Thoracic aorta (tissue), 2 donors: ENCODE results near the gene RALGAPA1. TPM values are rescaled to one million over a fixed set of nuclear protein-coding genes. Genes with fewer than 3 reads are reported as not detected.
"Not testable (repeated sequence)": the region's sequence is repeated elsewhere in the genome, so short reads cannot be mapped to it uniquely, and the experiment has no call there.

Experiments
- ATAC-seq: fragments of 150-250 bp; one replicate; pipeline ENCODE4 v1.8.0; 2017; ENCODE audit warnings: low read depth; ENCODE audit not compliant: insufficient number of reproducible peaks, low FRiP score
- DNase-seq: peaks from one replicate; pipeline ENCODE4 v3.0.0-alpha.2; 2020; ENCODE audit warnings: low spot score
- H3K27ac ChIP-seq, 2 donors: fragments of 200-600 bp; sonication (generic); 1 replicate in 1 of 2; 2 replicates in 1 of 2; pipeline ENCODE4 v1.5.1; 2016; ENCODE audit warnings: mild to moderate bottlenecking in 2 of 2, moderate library complexity in 2 of 2
- H3K27me3 ChIP-seq: fragments of 200-600 bp; sonication (generic); replicated peaks from 2 replicates; pipeline ENCODE4 v1.6.0; 2016; ENCODE audit warnings: mild to moderate bottlenecking; ENCODE audit not compliant: insufficient read depth
- H3K36me3 ChIP-seq: fragments of 200-600 bp; sonication (generic); one replicate; pipeline ENCODE4 v1.5.1; 2016
- H3K4me1 ChIP-seq, 2 donors: fragments of 200-600 bp; sonication (generic); 1 replicate in 1 of 2; 2 replicates in 1 of 2; pipeline versions ENCODE4 v1.5.1 to v1.6.0; 2016; ENCODE audit warnings: low read depth in 2 of 2, mild to moderate bottlenecking in 1 of 2; ENCODE audit not compliant: control insufficient read depth in 1 of 2
- H3K4me3 ChIP-seq: fragments of 200-600 bp; sonication (generic); 2 replicates; pipeline ENCODE4 v1.5.1; 2016; ENCODE audit warnings: mild to moderate bottlenecking
- H3K9me3 ChIP-seq: fragments of 200-600 bp; sonication (generic); 2 replicates; pipeline ENCODE4 v1.5.1; 2016
- total RNA-seq, 2 donors: library from RNA; depleted of rRNA; stranded (reverse); fragments of >200 nt; gene quantifications; one replicate each; pipeline versions ENCODE4 v1.1.0 to v1.2.3, GENCODE V29; 2016
- TF ChIP-seq, protein P1 (sequence below): fragments of 200-600 bp; sonication (generic); IDR thresholded peaks from one replicate; pipeline ENCODE4 v1.5.1; 2019; ENCODE audit warnings: antibody characterized with exemption

The RALGAPA1 gene
- total RNA-seq, 2 donors from 2014 or later: 73.2 to 88.0 TPM

DNA sequence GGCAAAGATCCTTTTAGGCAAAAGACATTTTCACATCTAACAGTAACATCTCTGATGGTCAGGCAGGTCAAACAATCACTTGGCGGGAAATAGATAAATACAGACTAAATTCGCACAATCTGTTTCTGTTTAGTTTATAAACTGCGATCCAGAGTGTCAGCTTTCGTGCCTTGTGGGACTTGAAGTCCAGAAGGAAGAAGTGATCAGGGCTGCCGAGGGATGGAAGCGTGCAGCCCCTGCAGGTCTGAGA is 16.8 kb upstream of the RALGAPA1 start:
- Histone ChIP-seq H3K4me3 (peak overlapping the region; percentile 100), H3K36me3 (no peaks in the 10 kb centered on the region), H3K9me3 (no peaks in the 10 kb centered on the region), H3K4me1 (peaks cover 0 to 11% of the 10 kb centered on the region in 2 donors), H3K27me3 (no peaks in the 10 kb centered on the region), H3K27ac (peak overlapping the region; percentile 34 to 100)
- ATAC-seq (no peak), DNase-seq (no peak)
- TF ChIP-seq, protein P1, sequence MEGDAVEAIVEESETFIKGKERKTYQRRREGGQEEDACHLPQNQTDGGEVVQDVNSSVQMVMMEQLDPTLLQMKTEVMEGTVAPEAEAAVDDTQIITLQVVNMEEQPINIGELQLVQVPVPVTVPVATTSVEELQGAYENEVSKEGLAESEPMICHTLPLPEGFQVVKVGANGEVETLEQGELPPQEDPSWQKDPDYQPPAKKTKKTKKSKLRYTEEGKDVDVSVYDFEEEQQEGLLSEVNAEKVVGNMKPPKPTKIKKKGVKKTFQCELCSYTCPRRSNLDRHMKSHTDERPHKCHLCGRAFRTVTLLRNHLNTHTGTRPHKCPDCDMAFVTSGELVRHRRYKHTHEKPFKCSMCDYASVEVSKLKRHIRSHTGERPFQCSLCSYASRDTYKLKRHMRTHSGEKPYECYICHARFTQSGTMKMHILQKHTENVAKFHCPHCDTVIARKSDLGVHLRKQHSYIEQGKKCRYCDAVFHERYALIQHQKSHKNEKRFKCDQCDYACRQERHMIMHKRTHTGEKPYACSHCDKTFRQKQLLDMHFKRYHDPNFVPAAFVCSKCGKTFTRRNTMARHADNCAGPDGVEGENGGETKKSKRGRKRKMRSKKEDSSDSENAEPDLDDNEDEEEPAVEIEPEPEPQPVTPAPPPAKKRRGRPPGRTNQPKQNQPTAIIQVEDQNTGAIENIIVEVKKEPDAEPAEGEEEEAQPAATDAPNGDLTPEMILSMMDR: no peak

DNA sequence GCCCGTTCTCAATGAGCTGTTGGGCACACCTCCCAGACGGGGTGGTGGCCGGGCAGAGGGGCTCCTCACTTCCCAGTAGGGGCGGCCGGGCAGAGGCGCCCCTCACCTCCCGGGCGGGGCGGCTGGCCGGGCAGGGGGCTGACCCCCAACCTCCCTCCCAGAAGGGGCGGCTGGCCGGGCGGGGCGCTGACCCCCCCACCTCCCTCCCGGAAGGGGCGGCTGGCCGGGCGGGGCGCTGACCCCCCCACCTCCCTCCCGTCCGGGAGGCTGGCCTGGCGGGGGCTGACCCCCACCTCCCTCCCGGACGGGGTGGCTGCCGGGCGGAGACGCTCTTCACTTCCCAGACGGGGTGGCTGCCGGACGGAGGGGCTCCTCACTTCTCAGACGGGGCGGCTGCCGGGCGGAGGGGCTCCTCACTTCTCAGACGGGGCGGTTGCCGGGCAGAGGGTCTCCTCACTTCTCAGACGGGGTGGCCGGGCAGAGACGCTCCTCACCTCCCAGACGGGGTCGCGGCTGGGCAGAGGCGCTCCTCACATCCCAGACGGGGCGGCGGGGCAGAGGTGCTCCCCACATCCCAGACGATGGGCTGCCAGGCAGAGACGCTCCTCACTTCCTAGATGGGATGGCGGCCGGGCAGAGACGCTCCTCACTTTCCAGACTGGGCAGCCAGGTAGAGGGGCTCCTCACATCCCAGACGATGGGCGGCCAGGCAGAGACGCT is 15.5 kb upstream of the RALGAPA1 start:
- DNase-seq, H3K9me3 ChIP-seq, H3K27ac ChIP-seq, H3K36me3 ChIP-seq, ATAC-seq, H3K27me3 ChIP-seq: not testable (repeated sequence)
- Histone ChIP-seq H3K4me3 (peak overlapping the region; percentile 100), H3K4me1 (peaks cover 0 to 11% of the 10 kb centered on the region in 2 donors)

DNA sequence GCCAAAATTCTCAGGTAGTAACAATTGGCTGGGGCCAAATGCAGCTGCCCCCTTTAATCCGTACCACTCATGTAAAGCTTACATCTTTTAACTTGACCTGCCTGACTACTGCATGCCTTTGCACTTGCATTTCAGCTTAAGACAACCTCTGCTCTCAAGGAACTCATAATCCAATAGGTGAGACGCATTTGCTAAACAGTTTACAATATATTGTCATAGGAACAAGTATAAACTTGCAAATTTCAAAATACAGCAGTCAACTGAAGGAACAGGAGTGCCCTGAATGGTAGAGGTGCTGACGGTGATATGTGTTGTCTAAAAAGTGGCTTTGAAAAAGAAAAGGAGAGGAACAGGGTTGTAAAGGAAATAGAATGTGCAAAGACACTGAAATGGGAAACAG is 13.4 kb upstream of the RALGAPA1 start:
- Histone ChIP-seq H3K27me3 (no peaks in the 10 kb centered on the region), H3K4me1 (peaks cover 0 to 5% of the 10 kb centered on the region in 2 donors), H3K36me3 (no peaks in the 10 kb centered on the region), H3K4me3 (no peak overlapping the region), H3K27ac (no peak overlapping the region), H3K9me3 (no peaks in the 10 kb centered on the region)
- TF ChIP-seq, protein P1: no peak
- no peak for DNase-seq
- no peak for ATAC-seq

DNA sequence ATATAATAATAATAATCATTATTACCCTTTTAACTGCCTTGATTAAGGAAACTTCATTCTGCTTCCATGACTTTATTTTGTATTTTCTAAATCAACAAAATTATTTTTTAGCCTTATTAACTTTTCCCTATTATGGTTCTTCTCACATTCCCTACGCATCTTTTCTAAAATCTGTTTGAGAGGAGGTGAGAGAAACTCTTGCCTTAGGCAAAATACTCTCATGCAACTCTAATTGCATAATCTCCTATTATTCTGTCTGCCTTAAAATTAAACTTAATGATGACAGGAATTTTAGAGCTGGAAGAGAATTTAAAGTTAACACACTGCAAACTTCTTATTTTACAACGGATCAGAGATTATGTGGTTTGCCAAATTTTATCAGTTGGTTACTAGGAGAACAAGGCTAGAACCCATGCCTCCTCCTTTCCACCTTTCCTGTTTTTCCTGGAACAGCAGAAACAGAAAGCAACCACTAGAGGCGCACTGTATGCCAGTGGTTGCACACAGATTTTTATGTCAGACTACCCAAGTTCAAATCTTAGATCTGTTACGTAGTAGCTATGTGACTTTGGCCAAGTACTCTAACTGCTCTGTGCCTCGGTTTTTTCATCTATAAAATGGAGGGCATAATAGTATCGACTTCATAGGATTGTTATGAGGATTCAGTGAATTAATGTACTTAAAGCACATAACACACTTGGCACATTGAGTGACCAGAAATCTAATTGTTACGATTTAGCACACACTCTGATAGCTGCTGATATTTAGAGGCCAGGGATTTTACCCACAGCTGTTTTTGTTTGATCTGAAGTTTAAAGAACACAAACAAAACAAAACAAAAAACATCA is 12.7 kb upstream of the RALGAPA1 start:
- TF ChIP-seq, protein P1: peak; percentile 56
- Histone ChIP-seq H3K27ac (no peak overlapping the region), H3K36me3 (no peaks in the 10 kb centered on the region), H3K27me3 (no peaks in the 10 kb centered on the region), H3K9me3 (no peaks in the 10 kb centered on the region), H3K4me3 (no peak overlapping the region), H3K4me1 (no peaks in the 10 kb centered on the region)
- no peak for ATAC-seq
- no peak for DNase-seq

DNA sequence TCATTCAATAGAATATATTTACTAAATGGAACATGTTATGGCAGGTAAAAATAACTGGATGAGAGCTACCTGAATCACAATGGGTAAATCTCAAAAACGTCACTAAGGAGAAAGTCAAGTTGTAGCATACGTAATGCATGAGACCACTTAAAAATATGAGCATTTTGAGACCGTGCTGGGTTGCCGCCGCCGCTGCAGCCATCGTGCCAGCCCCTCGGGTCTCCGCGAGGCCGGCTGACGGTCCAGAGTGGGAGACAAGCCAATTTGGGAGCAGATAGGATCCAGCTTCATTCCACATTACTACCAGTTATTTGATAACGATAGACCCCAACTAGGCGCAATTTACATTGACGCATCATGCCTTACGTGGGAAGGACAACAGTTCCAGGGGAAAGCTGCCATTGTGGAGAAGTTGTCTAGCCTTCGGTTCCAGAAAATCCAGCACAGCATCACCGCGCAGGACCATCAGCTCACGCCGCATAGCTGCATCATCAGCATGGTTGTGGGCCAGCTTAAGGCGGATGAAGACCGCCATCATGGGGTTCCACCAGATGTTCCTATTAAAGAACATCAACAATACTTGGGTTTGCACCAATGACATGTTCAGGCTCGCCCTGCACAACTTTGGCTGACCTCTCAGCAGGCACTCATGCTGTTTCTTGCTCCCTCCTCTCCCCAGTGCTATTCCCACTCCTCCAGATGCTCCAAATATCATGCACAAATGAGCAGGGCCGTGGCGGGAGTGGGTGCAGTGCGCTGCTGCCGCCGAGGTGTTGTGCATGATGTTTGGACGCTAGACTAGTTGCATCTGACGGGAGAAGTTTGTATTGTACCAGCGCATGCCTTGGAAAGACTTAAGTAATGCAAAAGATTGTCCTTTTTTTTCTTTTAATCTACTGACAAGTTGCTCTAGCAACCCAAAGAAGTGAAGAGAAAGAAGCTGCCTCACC is 10.8 kb upstream of the RALGAPA1 start:
- no peak for DNase-seq
- ATAC-seq: no peak
- Histone ChIP-seq H3K36me3 (no peaks in the 10 kb centered on the region), H3K4me1 (no peaks in the 10 kb centered on the region), H3K27ac (no peak overlapping the region), H3K4me3 (no peak overlapping the region), H3K27me3 (no peaks in the 10 kb centered on the region), H3K9me3 (no peaks in the 10 kb centered on the region)
- TF ChIP-seq, protein P1: no peak
